Spleen (tissue), 7 donors: Measurements from ENCODE around the gene DHX35.

ENCODE experiments used
- CTCF ChIP-seq, 11 experiments: fragments of 200-600 bp in 7 of 11; fragments of 450-650 bp in 4 of 11; sonication (generic) in 4 of 11; IDR thresholded peaks in 8 of 11; conservative IDR thresholded peaks in 3 of 11; 1 replicate in 7 of 11; 2 replicates in 4 of 11; pipeline versions ENCODE4 v1.4.0 to v1.8.0; 2016 to 2021; ENCODE audit warnings: antibody characterized with exemption in 11 of 11, inconsistent platforms in 4 of 11, mild to moderate bottlenecking in 1 of 11
- POLR2A ChIP-seq, 3 donors: fragments of 450-650 bp; IDR thresholded peaks; one replicate each; pipeline ENCODE4 v1.5.1; 2017; ENCODE audit warnings: antibody characterized with exemption in 3 of 3, mild to moderate bottlenecking in 1 of 3
- donor health status: DM: no; HTN: no; CAD: no; lungs with moderate emphysema.
- donor health status: DM: no; HTN: no; CAD: no.
- donor health status: DM: no; HTN: no; CAD: no.

- TF ChIP-seq CTCF (IDR thresholded peaks at IDR 0.05 in 8 of 11, conservative IDR thresholded peaks at IDR 0.05 in 3 of 11), result no peak
- TF ChIP-seq POLR2A (IDR thresholded peaks at IDR 0.05), result no peak
Observed at GRCh38 chr20:39050555-39050902, 88.4 kb downstream of the DHX35 start.
